Mesothelial cell of epicardium (in vitro differentiated cells): ENCODE data around the gene MAP3K6. TPM values are rescaled to one million over a fixed set of nuclear protein-coding genes. Genes with fewer than 3 reads are reported as not detected.

Experiments used
- DNase-seq, 2 experiments: peaks; one replicate each; pipeline ENCODE4 v3.0.0; 2021; ENCODE audit warnings: low spot score in 2 of 2; ENCODE audit not compliant: unreplicated experiment in 2 of 2
- H3K27ac Mint-ChIP-seq: 2 replicates; pipeline ENCODE4 v1.8.0; 2021; ENCODE audit warnings: mixed read lengths
- H3K27me3 Mint-ChIP-seq: 2 replicates; pipeline ENCODE4 v1.8.0; 2021; ENCODE audit warnings: low read depth, mixed read lengths
- H3K36me3 Mint-ChIP-seq: 2 replicates; pipeline ENCODE4 v1.8.0; 2021; ENCODE audit warnings: mixed read lengths
- H3K4me1 Mint-ChIP-seq: 2 replicates; pipeline ENCODE4 v1.8.0; 2021; ENCODE audit warnings: mixed read lengths
- H3K4me3 Mint-ChIP-seq: 2 replicates; pipeline ENCODE4 v1.8.0; 2021; ENCODE audit warnings: mild to moderate bottlenecking, moderate library complexity, mixed read lengths
- H3K9me3 Mint-ChIP-seq: 2 replicates; pipeline ENCODE4 v1.8.0; 2021; ENCODE audit warnings: mixed read lengths
- CTCF ChIP-seq: fragments of 200-600 bp; sonication (generic); IDR thresholded peaks from one replicate; pipeline ENCODE4 v1.5.0; 2021; ENCODE audit warnings: antibody characterized with exemption; ENCODE audit not compliant: unreplicated experiment
- total RNA-seq: library from RNA; stranded (reverse); gene quantifications from 3 replicates; pipeline ENCODE4 v1.2.1, GENCODE V29; 2021

Gene MAP3K6
- total RNA-seq, 1 donor from 2014 or later: 13.7 TPM

DNA sequence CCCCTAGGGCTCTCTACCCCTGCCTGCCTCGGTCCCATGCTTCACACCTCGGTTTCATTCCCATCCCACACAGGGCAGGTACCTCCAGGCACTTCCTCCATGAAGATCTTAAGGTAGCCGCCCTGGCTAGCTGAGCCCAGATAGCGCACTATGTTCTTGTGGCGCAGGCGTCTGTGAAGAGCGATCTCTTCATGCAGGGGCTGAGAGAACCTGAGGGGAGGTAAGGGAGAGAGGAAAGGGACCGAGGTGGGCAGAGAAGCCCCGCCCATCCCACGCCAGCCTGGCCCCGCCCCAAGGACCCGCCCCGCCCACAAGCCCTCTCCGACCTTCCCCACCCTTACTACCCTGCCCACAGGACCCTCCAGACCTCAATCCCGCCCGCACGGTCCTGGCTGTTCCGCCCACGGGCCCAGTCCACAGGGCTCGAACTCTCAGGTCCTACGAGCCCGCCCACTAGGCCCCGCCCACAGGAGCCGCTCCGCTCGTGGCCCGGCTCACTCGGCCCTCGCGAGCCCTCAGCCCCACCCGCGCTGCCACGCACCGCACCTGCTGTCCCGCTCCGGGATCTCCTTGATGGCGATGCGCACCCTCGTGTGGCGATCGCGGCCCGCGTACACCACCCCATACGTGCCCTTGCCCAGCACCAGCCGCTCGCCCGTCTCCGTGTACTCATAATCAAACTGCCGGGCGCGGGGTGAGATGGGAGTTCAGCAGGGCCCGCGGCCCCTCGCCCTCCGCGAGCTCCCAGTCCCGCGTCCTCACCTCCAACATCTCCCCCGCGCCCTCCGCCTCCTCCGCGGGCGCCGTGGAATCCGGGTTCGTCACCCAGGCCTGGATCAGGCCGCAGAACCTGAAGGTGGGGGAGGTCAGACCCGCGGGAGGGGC lies 6.4 kb downstream of the MAP3K6 start:
- H3K4me1 Mint-ChIP-seq: peaks cover 23% of the 10 kb centered on the region
- TF ChIP-seq CTCF: no peak

DNA sequence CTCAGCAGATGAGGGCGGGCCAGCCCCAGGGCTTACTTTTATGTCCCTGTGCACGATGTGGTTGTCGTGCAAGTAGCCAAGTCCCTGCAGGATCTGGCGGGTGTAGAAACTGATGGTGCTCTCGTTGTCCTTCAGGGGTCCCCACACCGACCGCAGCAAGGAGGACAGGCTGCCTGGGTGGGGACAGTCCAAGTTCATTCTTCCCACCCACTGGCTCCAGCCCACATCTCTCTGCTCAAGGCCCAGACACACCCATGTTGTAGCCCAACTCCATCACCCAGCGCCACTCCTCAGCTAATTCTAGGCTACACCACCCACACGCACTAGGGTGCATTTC lies 7.0 kb downstream of the MAP3K6 start:
- H3K27me3 Mint-ChIP-seq: peaks cover 35% of the 10 kb centered on the region
- no peak overlapping the region for H3K27ac Mint-ChIP-seq

More for the DNA sequence above, 6.4 kb downstream of the MAP3K6 start:
- no peak for DNase-seq
- Mint-ChIP-seq H3K4me3 (peak overlapping the region; percentile 62), H3K27me3 (peaks cover 35% of the 10 kb centered on the region), H3K27ac (no peak overlapping the region), H3K36me3 (peaks cover 1% of the 10 kb centered on the region), H3K9me3 (no peaks in the 10 kb centered on the region)

DNA sequence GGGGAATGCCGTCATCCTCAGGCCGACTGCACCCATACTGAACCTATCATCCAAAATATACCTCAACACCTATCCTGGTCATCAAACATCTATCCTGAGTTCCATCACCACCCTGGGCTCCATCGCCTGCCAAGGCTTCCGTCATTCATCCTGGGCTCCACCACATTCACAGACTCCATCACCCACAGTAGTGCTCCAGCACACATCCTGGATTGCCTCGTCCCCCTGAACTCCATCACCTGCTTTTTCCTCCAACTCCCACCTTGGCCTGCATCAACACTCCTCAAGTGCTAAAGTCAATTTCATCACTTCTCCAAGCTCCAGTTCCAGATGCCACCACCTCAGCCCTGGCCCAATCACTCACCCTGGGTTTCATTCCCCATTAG lies 7.8 kb downstream of the MAP3K6 start:
- TF ChIP-seq CTCF: no peak
- H3K4me3 Mint-ChIP-seq: no peak overlapping the region
- peaks cover 14% of the 10 kb centered on the region for H3K4me1 Mint-ChIP-seq
- no peaks in the 10 kb centered on the region for H3K9me3 Mint-ChIP-seq
- H3K36me3 Mint-ChIP-seq: peaks cover 1% of the 10 kb centered on the region
- peaks cover 35% of the 10 kb centered on the region for H3K27me3 Mint-ChIP-seq
- no peak for DNase-seq
- no peak overlapping the region for H3K27ac Mint-ChIP-seq

More for the DNA sequence above, 7.0 kb downstream of the MAP3K6 start:
- H3K4me3 Mint-ChIP-seq: peak overlapping the region; percentile 62
- no peak for TF ChIP-seq CTCF
- H3K4me1 Mint-ChIP-seq: peaks cover 17% of the 10 kb centered on the region
- H3K9me3 Mint-ChIP-seq: no peaks in the 10 kb centered on the region
- H3K36me3 Mint-ChIP-seq: peaks cover 1% of the 10 kb centered on the region
- no peak for DNase-seq

DNA sequence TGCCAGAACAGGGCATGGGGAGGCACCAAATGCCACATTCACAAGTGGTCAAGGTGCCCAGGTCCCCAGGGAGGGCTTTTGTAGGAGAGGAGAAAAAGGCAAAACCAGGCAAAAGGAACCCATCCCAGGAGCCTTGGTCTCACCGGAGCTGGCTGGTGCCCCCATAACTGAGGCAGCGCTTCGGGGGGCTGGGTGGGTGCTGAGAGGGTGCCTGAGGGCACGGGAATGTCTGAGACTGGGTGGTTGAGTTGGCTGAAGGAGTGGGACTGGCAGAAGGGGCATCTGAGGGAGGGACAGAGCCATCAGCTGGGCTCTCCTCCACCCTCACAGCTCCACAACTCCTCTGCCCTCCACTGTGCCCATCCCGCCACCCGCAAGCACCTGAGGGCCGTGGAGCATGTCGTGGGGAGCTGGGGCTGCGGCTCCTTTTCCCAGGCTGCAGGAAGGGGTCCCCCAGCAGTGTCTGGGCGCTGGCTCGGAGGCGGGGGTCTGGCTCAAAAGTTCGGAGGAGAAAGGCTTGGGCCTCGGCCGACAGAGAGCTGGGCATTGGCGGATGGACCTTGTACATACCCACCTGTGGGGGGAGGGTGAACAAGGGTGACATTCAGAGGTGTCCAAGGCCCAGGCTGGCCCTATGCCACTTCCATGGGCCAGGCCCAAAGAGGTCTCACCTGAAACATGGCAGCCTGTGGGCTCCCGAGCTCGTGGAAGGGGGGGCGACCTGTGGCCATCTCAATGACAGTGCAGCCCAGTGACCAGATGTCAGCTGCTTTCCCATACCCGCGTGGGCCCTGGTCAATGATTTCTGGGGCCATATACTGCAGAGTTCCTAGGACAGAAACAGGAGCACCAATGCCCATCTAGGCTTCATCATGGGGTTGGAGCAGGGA lies 8.5 kb downstream of the MAP3K6 start:
- Mint-ChIP-seq H3K4me1 (peaks cover 14% of the 10 kb centered on the region), H3K9me3 (no peaks in the 10 kb centered on the region), H3K27ac (no peak overlapping the region), H3K4me3 (no peak overlapping the region), H3K27me3 (peaks cover 35% of the 10 kb centered on the region), H3K36me3 (peaks cover 1% of the 10 kb centered on the region)
- no peak for TF ChIP-seq CTCF
- no peak for DNase-seq

DNA sequence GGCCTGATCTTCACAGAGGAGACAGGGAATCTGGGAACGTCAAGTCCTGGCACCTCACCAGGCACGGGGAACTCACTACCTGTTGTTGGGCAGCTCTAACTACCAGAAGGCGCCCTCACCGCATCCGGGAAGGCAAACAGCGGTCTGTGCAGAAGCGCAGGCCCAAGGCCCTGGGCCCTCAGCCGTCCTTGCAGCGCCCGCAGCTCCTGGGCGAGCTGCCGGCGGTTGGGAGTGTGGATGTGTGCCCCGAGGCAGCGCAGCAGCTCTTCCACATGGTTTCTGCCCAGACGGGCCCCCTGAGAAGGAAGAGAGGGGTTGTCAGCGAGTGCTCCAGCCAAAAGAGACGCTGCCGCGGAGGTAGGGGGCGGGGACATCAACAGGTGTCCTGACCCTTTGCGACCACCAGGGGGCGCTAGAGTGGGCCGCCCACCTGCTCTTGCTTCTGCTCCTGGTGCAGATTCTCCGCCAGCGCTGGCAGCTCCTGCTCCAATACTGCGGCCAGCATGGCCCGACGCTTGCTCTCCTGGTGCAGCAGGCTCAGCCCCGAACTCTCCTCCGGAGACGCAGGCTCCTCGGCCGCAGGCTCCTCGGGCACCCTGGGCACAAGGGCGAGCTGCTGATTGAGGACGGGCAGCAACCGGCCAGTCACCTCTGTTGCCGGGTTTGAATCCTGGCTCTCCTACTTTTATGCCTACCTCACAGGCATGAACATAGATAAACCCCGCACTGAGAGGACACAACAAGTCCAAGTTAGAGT lies 9.3 kb downstream of the MAP3K6 start:
- H3K4me3 Mint-ChIP-seq: peak overlapping the region; percentile 6
- peak; percentile 100 for TF ChIP-seq CTCF
- H3K27me3 Mint-ChIP-seq: peaks cover 35% of the 10 kb centered on the region
- H3K27ac Mint-ChIP-seq: no peak overlapping the region
- no peaks in the 10 kb centered on the region for H3K9me3 Mint-ChIP-seq
- no peaks in the 10 kb centered on the region for H3K36me3 Mint-ChIP-seq
- peak; percentile 72 to 90 for DNase-seq
- H3K4me1 Mint-ChIP-seq: peaks cover 14% of the 10 kb centered on the region
